GM18498 (cell line): Measurements from ENCODE around the gene CDX1.
"Not testable (repeated sequence)": the region's sequence is repeated elsewhere in the genome, so short reads cannot be mapped to it uniquely, and the experiment has no call there.

Source experiments
- ATAC-seq: cut with Tn5 transposase; IDR thresholded peaks from one replicate; pipeline ENCODE4 v1.9.1; 2021; ENCODE audit warnings: mild to moderate bottlenecking, moderate library complexity; ENCODE audit not compliant: unreplicated experiment

Gene CDX1

DNA sequence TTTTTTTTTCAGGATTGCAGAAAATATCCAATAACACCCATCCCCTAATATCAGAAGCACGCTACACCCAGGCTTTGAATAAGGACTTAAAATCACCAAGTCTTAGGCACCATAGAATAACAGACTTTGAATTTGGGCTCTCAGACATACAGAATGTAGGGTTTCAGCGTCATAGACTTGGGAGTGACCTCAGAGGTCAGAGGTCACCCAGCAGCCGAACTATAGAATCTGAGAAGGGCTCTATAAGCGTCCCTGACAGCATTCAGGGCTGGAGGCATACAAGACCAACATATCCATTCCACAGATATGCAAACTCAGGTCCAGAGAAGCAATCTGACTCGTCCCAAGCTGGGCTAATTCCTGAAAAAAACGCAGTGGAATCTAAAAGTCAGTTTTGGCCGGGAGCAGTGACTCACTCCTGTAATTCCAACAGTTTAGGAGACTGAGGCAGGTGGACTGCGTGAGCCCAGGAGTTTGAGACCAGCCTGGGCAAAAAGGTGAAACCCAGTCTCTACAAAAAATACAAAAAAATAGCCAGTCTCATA lies 58.0 kb downstream of the CDX1 start:
- no peak for ATAC-seq

DNA sequence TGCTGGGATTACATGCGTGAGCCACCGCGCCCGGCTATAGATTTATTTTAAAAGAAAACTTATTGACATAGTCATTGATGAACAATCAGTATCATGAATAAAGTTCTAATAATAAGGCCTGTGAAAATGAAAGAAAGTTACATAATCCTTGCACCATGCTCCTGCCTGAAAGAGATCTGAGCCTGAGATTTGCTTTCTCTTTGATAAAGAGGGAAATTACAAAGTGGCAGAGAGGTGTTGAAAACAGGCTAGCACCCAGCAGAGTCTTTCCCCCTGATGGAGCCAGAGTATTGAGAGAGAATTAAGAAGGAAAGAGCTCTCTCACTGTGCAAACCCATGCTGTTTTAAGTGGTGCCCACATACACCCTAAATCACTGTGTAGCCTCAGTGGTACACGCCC lies 60.5 kb downstream of the CDX1 start:
- no peak for ATAC-seq

DNA sequence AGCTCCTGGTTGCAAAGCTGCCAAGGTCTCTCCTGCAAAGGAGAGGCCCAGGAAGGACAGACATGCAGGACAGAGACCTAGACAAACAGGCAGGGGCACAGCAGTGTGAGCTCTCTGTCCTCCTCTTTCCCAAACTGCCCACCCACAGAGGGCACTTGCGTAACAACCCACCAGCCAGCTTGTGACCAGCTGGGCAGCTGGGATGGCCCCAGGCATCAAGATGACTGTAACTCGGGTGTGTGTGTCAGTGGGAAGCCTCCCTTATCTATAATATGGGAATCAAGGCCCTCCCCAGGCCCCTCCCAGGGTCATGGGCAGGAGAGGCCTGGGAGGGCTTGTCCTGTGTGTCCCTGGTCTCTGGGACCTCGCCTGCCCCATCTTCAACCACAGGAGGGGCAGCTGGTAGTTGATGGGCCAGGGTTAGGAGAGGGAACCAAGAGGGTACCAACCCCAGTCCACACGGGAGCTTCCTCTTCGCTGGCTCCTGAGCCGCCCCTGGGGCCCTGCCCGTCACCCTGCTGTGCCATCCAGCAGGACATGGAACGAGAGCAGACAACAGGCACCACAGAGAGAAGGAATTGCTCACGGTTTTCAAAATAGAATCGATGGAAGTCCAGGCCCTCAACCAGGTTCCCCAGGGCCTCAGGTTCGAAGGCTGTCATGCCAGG lies 61.2 kb downstream of the CDX1 start:
- ATAC-seq = no peak

DNA sequence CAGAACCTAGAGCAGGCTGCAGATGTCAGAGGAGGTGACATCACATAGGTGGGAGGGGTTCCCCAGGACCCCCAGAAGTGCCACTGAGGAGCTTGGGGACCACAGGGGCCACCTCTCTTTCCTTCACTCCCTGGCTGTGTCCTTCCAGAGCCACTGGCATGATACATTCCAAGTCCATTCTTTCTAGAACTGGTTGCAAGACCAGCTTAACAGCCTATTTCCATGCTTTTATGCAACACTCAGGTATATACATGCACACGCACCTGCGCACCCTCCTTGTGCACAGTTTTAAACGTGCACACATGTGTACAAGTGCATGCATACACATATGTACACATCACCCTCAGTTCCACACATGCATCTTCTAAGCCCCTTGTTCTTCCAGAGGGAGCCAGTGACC lies 63.0 kb downstream of the CDX1 start:
- ATAC-seq = no peak

DNA sequence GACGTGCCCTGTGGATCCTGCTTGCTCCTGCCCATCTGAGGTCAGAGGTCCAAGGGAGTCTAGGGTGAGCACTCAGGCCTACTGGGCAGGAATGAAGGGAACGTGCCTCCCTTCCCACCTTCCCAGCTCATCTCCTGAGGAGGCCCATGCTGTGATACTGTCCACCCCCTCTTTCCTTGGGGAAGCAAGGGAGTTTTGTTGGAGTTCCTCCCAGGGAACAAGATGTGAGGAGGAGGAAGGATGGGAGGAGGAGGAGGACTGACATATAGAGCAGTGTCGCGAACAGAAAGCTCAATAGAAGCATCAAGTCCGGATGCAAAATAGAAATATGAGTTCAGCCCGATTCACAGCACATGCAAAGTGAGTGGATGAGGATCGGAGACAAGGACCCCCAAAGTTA lies 64.3 kb downstream of the CDX1 start:
- no peak for ATAC-seq

DNA sequence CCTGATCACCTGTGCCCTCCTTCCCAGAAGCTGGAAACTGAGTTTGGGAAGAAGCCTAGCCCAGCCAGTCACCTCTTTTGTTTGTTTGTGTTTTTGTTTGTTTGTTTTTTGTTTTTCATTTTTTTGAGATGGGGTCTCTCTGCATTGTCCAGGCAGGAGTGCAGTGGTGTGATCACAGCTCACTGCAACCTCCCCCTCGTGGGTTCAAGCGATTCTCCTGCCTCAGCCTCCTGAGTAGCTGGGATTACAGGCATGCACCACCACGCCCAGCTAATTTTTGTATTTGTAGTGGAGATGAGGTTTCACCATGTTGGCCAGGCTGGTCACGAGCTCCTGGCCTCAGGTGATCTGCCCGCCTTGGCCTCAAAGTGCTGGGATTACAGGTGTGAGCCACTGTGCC lies 67.1 kb downstream of the CDX1 start:
- not testable (repeated sequence) for ATAC-seq
